Central memory CD8-positive, alpha-beta T cell (primary cell): ENCODE measurements around the gene TRAPPC11.

Experiments
- ATAC-seq: fragments of 150-1000 bp; cut with Tn5 transposase; replicated peaks from 2 replicates; pipeline ENCODE4 v1.10.0; 2022; ENCODE audit warnings: mild to moderate bottlenecking, moderate FRiP score, moderate number of reproducible peaks; ENCODE audit not compliant: poor library complexity, severe bottlenecking; ENCODE audit errors: extremely low read depth
- DNase-seq, 2 donors: peaks; one replicate each; pipeline ENCODE4 v3.0.0; 2021; ENCODE audit warnings: low spot score in 2 of 2
- H3K27ac Mint-ChIP-seq: one replicate; pipeline ENCODE4 v1.8.0; 2022; ENCODE audit warnings: low read depth, mild to moderate bottlenecking, moderate library complexity, mixed read lengths
- H3K27me3 Mint-ChIP-seq: one replicate; pipeline ENCODE4 v1.8.0; 2022; ENCODE audit warnings: mixed read lengths
- H3K36me3 Mint-ChIP-seq: one replicate; pipeline ENCODE4 v1.8.0; 2022; ENCODE audit warnings: mild to moderate bottlenecking, moderate library complexity, mixed read lengths; ENCODE audit not compliant: insufficient read depth
- H3K4me1 Mint-ChIP-seq: one replicate; pipeline ENCODE4 v1.8.0; 2022; ENCODE audit warnings: mixed read lengths
- H3K4me3 Mint-ChIP-seq: one replicate; pipeline ENCODE4 v1.8.0; 2022; ENCODE audit warnings: mild to moderate bottlenecking, moderate library complexity, mixed read lengths
- H3K9me3 Mint-ChIP-seq: one replicate; pipeline ENCODE4 v1.8.0; 2022; ENCODE audit warnings: mixed read lengths

The TRAPPC11 gene

GRCh38 chr4:183758758-183759447 is 99.8 kb downstream of the TRAPPC11 start:
- H3K4me1 Mint-ChIP-seq = no peaks in the 10 kb centered on the region
- no peak overlapping the region for H3K4me3 Mint-ChIP-seq
- H3K36me3 Mint-ChIP-seq = no peaks in the 10 kb centered on the region
- no peaks in the 10 kb centered on the region for H3K9me3 Mint-ChIP-seq
- DNase-seq = no peak
- no peak overlapping the region for H3K27ac Mint-ChIP-seq
- peaks cover 28% of the 10 kb centered on the region for H3K27me3 Mint-ChIP-seq
- ATAC-seq = no peak

GRCh38 chr4:183760326-183760725 is 101.2 kb downstream of the TRAPPC11 start:
- Mint-ChIP-seq H3K27ac (no peak overlapping the region), H3K4me3 (no peak overlapping the region), H3K9me3 (no peaks in the 10 kb centered on the region), H3K36me3 (no peaks in the 10 kb centered on the region), H3K27me3 (peaks cover 28% of the 10 kb centered on the region), H3K4me1 (no peaks in the 10 kb centered on the region)
- no peak for ATAC-seq
- DNase-seq = no peak
